HG03457 (cell line): ENCODE results near the gene ABCC3.

Experiments
- ATAC-seq: cut with Tn5 transposase; IDR thresholded peaks from one replicate; pipeline ENCODE4 v1.9.1; 2021; ENCODE audit warnings: moderate number of reproducible peaks; ENCODE audit not compliant: unreplicated experiment

The ABCC3 gene

DNA sequence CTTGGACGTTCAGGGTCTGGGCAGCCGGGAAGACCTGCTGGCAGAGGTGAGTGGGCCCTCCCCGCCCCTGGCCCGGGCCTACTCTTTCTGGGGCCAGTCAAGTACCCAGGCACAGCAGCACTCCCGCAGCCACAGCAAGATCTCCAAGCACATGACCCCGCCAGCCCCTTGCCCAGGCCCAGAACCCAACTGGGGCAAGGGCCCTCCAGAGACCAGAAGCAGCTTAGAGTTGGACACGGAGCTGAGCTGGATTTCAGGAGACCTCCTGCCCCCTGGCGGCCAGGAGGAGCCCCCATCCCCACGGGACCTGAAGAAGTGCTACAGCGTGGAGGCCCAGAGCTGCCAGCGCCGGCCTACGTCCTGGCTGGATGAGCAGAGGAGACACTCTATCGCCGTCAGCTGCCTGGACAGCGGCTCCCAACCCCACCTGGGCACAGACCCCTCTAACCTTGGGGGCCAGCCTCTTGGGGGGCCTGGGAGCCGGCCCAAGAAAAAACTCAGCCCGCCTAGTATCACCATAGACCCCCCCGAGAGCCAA, 8.6 kb upstream of the ABCC3 start:
- no peak for ATAC-seq

DNA sequence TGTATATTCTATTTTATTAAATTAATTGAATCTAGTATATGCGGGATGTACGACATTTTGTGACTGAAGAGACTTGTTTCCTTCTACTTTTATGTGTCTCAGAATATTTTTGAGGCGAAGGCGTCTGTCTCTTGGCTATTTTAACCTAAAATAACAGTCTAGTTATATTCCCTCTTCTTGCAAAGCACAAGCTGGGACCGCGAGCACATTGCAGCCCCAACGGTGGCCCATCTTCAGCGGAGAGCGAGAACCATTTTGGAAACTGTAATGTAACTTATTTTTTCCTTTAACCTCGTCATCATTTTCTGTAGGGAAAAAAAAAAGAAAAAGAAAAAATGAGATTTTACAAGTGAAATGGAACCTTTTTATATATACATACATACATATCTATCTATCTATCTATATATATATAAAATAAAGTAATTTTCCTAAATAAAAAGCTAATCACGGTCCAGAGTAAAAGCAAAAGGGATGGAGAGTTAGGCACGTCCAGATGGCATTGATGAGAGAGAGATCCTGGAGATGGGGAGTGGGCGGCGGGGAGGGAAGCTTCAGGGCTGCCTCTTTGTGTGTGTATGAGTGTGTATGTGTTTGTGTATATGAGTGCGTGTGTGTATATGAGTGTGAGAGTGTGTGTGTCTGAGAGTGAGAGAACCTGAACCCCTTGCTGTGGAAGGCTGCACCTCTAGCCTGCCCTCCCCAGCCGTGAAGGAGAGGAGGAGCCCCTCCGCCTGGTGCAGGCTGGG, 7.5 kb upstream of the ABCC3 start:
- ATAC-seq, result no peak

DNA sequence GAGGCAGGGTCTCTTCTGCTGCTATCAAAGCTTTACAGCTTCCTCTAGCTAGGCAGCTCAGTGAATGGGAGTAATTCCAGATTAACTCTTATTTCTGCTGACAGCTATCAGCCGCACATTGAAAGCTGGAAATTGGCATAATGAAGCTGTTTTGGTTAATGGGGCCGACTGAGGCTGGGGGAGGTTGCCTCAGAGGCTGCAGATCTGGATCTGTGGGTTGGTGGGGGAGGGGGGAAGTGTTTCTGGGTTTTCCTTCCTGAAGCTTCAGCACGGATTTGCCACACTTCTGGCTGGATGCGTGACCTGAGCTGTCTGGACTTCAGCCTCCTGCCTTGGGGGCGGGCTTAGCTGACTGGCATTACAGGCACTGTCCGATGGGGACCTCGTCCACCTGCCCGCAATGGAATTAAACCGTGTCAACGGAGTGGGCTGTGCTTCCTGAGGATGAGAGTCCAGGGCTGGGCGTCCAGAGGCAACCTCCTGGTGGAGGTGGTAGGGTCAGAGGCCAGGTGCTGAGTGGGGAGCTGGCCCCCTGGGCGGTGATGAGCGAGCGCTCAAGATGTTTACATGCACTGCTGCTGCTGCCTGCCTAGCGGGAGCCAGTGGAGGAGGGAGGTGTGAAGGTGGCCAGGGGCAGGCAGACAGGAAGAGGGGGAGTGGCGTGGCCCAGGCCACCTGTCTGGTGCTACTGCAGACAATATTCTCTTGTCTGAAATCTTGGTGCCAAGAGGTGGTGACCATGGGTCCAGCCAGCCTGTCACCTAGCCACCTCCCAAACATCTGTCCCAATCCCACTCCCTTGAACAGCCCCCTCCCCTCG, 6.7 kb upstream of the ABCC3 start:
- no peak for ATAC-seq

DNA sequence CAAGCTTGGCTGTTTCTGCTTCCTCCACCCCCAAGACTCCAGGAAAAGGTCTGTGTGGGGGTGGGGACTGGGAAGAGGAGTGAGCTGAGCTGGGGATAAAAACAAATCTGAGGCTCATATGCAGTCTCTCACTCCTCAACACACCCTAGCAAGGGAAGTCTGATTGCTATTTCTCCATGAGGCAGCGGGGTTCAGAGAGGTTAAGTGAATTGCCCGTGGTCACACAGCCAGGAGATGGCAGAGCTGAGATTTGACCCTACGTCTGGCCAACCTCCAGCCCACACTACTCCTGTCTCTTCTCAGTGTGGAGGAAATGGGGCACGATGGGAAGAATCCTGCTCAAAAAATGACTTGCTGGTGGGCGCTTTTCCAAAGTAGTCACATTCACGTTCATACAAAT, 4.8 kb upstream of the ABCC3 start:
- no peak for ATAC-seq

DNA sequence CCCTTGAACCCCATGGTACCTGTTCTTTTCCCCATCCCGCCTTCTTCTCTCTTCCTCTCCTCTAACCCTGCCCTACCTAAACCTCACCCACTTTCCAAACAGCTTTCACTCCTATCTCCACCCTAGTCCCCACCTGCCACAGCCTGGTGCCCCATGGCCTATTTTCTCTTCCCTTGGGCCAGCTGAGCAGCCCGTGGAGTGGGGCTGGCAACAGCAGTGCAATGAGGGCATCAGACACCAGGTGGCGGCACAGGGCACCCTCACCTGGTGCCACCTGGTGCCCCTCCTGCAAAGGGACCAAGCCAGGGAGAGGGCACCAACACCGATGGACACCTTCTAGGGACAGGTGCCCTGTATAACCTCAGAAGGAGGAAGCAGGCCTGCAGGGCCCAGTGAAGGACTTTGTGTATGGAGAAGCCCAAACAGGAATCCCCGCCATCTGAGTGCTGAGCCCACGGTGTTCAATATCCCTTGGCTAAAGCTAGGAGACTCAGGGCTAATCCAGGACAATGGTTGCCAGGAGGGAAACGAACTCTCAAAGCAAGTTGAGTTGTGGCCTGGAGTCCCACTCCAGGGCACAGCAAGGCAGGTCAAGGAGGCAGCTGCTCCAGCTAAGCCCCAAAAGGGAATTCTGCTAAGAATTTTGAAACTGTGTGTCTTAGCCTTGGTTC, 4.0 kb upstream of the ABCC3 start:
- no peak for ATAC-seq

DNA sequence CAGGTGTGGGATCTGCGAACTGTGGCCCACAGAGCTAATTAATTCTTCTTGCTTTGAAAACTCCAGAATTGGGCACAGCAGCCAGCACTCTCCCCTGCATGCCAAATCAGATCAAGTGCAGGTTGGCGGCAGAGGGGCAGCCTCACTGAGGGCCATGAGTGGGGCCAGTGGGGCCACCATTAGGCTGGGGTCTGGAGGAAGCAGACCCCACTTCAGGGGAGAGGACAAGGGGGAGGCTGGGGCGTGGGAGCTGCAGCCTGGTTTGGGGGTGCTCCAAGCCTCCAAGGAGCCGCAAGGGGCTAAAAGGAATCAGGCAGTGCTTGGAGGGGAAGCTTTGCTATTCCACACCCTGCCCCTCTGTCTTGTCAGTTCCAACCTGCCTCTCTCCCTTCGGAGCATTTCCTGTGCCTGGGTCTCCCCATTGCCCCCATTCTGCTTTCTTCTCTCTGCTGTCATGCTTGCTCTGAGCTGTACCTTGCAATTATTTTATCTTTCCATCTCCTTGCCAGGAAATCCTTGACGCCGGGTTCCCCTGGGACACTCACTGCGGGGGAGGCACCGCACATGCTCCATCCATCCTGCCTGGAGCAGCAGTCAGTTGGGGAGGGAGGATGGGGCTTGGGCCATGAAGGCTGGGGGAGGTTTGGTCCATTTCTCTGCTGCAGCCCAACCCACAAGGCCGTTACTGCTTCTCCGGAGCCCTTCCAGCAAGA, 3.3 kb upstream of the ABCC3 start:
- ATAC-seq, result no peak

DNA sequence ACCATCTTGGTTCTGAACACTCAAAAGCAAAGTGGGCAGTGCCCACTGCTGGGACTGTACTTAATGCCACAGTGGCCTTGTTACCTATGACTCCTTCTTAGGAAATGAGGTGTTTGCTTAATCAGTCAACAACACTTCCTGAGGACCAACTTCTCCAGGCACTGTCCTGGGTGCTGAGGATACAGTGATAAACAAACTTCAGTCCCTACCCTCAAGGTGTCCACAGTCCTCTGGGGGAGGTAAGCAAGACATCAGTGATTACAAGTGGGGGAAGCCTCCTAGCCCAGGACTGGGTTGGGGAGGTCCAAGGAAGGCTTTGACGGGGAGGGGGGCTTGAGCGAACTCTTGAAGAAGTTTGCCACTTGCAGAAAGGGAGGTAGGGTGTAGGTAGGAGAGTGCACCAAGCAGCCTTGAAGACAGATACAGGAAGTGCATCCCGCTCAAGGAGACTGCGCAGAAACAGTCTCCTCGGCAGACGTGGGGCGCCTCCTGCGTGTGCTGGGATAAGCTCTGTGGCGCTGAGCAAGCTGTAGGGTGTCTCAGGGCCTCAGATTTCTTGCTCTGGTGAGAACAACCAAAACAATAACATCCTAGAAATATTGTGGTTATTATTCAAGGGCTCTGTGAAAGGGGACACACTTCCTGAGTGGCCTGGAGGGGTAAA, 2.6 kb upstream of the ABCC3 start:
- no peak for ATAC-seq

DNA sequence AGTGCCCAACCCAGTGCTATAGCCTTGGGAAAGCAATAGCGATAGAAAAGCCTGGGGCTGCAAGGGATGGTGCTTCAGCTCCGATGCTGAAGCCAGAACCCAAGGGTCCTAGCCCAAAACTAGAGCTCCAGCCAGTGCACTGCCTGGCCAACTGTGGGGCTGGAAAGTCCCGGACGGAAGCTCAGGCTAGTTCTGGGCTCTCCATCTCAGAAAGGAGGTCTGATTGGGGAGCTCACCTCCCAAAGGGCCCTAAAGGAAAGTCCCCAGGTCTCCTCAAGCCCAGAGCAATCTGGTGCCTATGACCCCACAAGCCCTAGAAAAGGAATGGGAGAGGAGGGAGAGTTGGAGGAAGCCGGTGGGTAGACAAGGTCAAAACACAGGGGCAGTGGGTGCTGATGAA, 2.0 kb upstream of the ABCC3 start:
- ATAC-seq, result no peak

DNA sequence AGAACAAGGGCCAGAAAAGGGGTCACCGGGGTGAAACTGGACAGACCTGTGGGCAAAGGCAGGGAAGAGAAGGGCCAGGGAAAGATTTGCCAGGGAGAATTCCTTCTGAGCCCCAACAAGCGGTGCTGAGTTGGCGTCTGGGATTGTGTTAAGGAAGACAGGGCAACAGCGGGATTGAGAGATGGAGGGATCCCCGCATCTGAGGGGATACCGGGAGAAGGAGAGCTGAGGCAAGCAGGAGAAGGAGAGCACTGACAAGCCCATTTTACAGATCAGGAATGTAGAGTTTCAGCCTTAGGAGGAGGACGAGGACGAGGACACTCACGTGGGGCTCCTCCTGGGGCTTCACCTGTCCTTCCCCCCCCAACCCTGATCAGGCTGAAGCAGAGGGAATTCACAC, 998 bp upstream of the ABCC3 start:
- ATAC-seq, result no peak

DNA sequence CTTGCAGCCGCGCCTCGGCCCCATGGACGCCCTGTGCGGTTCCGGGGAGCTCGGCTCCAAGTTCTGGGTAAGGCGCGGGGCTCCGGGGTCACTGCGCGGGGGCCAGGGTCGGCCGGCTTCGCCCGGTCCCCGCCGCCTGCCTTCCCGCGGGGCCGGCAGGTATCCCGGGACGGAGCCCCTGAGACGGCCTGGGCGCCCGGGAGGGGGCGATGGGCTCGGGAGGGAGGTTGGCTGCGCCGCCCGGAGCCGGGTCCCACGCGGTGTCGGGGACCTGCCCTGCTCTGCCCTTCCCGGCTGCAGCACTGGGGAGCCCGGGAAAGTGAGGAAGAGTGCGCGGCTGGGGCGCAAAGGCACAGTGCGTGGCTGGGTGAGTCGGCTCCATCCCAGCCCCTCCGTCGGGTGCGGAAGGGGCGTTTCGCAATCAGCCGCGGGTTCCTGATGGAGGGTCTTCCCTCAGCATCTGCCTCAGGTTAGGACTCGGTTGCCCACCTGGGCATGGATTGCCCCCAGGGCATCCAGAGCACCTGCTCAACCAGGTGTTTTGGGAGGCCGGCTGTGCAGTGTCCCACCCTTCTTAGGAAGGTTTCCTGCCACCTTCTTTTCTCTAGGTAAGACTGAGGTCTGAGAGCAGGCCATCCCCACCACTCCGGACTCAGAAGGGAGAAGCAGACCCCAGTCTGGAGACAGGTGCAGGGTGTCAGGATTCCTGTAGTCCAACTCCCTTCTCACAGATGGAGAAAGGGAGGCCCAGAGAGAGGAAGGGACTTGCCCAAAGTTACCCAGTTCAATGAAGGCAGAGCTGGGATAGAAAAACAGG, 442 bp downstream of the ABCC3 start:
- no peak for ATAC-seq

DNA sequence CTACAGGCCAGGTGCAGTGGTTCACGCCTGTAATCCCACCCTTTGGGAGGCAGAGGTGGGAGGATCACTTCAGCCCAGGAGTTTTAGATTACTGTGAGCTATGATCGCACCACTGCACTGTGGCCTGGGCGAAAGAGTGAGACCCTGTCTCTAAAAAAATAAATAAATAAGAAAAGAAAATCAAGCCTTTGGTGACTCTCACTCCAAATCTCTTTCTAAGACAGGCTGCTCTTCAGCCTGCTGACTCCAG, 976 bp downstream of the ABCC3 start:
- no peak for ATAC-seq

DNA sequence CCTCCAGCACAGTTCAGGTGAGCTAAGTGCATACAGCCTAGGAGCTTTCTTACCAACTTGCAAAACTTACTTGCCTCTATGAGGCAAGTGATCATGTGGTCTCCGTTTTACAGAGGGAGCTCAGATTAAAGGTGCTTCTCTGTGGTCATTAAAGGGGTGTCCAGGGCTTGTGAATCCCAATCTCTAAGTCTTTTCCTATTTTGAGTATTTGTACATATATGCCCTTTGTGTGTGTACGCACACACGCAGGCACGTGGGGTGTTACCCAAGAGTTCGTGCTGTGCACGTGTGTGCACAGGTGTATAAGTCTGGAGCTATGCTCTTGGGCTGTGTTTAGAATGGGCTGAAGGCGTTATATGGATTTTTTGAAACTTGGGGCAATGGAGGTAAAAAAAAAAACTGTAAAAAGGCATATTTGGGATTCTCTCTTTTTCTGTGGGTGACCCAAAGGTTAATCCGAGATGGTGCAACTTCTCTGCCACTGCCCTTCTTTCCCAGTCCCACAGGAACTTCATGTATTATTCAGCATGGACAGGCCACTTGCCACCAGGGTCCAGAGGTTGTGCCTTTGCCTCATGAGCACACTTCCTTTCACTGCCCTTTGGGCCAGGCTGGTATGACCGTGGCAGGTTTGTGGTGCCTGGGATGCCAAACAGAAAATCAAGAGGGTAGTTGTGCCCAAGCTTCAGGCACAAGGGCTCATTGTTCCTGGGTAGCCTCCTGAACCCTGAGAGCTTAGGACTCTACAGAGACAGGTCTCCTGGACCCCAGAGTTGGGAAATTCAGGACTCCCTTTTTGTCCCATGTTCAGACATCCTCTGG, 1.5 kb downstream of the ABCC3 start:
- ATAC-seq, result no peak

DNA sequence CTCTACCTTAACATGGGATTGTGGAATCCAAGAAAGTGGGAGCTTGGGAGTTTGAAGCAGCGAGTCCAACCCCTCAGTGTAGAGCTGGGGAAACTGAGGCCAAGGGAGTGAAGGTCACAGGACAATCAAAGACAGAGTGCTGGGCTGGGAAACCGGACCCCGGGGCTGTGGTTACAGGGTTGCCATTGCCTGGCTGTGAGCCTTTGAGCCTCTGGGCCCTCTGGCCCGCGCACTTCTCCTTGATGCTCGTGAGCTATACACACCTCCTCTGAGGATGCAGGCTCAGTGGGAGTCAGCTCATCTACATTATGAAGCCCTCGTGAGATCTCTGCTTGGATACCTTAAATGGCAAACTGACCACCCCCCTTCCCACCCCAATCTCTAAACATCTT, 2.1 kb downstream of the ABCC3 start:
- ATAC-seq, result no peak

DNA sequence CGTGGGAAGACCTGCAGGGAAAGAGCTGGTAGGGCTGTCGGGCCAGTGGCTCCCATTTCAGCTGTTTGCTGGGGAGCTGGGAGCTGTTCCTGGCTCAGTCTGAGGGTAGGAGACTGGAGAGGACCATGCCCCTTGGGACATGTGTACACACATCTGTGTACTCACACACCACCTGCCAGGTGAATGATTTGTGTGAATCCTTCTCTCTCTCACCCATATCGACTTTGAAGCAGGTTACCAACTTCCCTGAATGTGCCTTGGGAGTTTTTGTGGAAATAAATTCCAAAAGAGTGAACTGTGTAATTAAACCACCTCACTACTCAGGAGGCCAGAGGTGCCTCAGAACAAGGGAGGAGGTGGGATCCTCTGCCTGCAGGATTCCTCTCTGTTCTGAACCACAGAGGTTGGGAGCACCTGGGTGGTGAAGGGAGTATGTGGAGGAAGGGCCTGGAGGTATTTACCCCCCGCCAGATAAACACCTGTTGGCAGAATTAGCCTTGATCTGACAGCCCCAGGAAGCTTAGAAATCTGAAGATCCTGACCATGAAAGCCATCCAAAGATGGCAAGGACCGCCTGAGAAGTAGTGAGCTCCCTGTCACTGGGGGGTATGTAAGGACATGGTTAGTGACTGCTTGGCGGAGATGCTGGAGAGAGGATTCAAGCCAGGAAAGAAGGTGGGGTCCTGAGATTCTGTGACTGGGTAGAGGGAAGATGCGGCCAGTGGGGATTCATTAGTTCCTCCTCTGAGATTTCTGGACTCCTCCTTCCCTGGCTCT, 3.3 kb downstream of the ABCC3 start:
- no peak for ATAC-seq

DNA sequence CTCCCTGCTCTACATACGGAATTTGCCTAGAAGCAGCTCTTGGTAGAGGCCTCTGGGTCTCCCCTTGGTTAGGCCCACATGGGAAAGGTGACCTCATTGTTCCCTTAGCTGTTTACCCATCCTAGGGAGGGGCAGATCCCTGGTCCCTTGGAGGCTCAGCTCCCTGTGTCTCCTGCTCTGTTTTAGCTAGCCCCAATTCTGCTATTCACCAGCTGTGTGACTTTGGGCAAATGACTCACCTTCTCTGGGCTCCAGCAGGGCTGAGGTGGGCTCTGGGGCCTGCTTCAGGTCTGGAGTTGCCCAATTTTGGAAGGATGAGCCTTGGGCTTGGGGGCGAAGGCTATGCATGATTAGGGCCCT, 3.9 kb downstream of the ABCC3 start:
- ATAC-seq, result no peak

DNA sequence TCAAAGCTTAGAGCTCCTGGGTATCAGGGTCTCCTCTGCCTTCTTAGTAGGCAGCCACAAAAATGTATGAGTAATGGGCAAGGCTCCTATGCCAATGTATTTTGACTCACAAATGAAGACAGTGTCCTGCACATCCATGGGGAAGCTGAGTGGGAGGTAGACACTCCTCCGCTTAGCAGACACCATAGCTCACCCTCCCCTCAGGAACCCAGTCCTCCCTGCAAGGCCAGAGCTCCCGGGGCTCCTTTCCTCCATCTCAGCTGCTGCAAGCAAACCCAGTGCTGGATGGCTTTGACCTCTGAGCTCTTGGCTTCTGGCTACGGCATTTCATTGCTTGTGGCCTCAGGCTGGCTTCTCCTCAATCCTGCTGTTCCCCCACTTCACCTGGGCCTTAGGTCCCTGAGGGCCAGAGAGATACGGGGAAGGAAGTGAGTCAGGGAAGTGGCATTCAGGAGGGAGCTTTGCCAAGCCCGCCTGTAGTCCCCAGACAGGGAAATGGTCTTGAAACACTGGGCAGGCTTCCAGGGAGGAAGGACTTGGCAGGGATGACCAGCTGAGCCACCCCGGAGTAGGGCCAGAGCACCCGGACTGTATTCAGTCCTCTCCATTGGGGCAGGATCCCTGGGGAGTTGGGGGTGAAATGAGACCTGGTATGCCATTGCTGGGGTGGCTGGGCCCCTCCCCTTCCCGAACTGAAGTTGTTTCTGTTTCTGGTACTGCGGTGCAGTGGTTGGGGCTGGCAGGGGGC, 4.5 kb downstream of the ABCC3 start:
- ATAC-seq, result no peak

DNA sequence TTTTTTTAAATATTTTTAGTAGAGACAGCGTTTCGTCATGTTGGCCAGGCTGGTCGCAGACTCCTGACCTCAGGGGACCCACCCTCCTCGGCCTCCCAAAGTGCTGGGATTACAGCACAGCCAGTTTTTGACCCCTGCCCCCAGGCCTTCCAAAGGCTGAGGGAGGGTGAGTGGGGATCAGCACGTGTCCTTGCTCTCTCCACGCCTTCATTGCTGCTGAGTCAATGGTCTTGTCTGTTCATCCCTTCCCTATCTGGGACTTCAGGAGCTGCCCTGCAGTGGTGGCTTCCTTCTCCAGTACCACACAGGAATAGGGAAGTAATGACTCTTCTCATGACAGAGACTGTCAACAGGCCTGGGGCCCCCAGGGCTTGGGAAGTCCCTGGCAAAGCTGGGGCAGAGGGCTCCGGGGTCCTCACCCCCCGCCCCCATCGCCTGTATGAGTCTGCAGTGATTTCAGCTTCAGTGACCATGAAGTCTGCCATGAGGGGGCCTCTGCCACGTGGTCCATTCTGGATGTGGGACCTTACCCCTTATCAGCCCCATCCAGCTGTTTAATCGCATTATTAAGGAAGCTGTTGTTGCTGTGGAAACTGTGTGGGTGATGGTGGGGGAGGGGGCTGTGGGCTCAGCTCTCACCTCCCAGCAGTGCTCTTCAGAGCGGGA, 6.1 kb downstream of the ABCC3 start:
- no peak for ATAC-seq
